Measurements from ENCODE around the gene PHRF1. TPM values are rescaled to one million over a fixed set of nuclear protein-coding genes. Genes with fewer than 3 reads are reported as not detected.

The PHRF1 gene
- total RNA-seq, 2 donors from 2014 or later: 12.4 to 14.2 TPM

- TF ChIP-seq CTCF (IDR thresholded peaks at IDR 0.05): no peak
- DNase-seq (ENCODE audit: low spot score): no peak
- Histone ChIP-seq H3K9me3 (no peaks in the 10 kb centered on the region), H3K36me3 (peaks cover 100% of the 10 kb centered on the region), H3K4me3 (no peak overlapping the region), H3K4me1 (peaks cover 0 to 9% of the 10 kb centered on the region in 2 donors), H3K27me3 (no peaks in the 10 kb centered on the region), H3K27ac (no peak overlapping the region)
Observed at GRCh38 chr11:607971-608659, 31.8 kb downstream of the PHRF1 start.

GRCh38 chr11:608791-609251 lies 32.6 kb downstream of the PHRF1 start:
- Histone ChIP-seq H3K27me3 (no peaks in the 10 kb centered on the region), H3K36me3 (peaks cover 94% of the 10 kb centered on the region), H3K9me3 (no peaks in the 10 kb centered on the region), H3K4me1 (peaks cover 0 to 16% of the 10 kb centered on the region in 2 donors), H3K4me3 (no peak overlapping the region), H3K27ac (no peak overlapping the region)
- no peak for TF ChIP-seq CTCF (IDR thresholded peaks at IDR 0.05)
- no peak for DNase-seq (ENCODE audit: low spot score)

GRCh38 chr11:609341-609811 lies 33.1 kb downstream of the PHRF1 start:
- Histone ChIP-seq H3K27ac (no peak overlapping the region), H3K9me3 (no peaks in the 10 kb centered on the region), H3K4me1 (peaks cover 0 to 21% of the 10 kb centered on the region in 2 donors), H3K36me3 (peaks cover 89% of the 10 kb centered on the region), H3K4me3 (no peak overlapping the region), H3K27me3 (no peaks in the 10 kb centered on the region)
- no peak for DNase-seq (ENCODE audit: low spot score)
- TF ChIP-seq CTCF (IDR thresholded peaks at IDR 0.05): no peak

- TF ChIP-seq CTCF (IDR thresholded peaks at IDR 0.05): no peak
- H3K27ac ChIP-seq: no peak overlapping the region
- H3K9me3 ChIP-seq: no peaks in the 10 kb centered on the region
- no peaks in the 10 kb centered on the region for H3K27me3 ChIP-seq
- peaks cover 0 to 30% of the 10 kb centered on the region in 2 donors for H3K4me1 ChIP-seq
- no peak overlapping the region for H3K4me3 ChIP-seq
- peaks cover 80% of the 10 kb centered on the region for H3K36me3 ChIP-seq
- no peak for DNase-seq (ENCODE audit: low spot score)
Observed at GRCh38 chr11:610146-610801, 34.0 kb downstream of the PHRF1 start.

GRCh38 chr11:611001-611996 lies 35.0 kb downstream of the PHRF1 start:
- Histone ChIP-seq H3K9me3 (no peaks in the 10 kb centered on the region), H3K36me3 (peaks cover 70% of the 10 kb centered on the region), H3K27ac (no peak overlapping the region), H3K4me1 (peaks cover 0 to 30% of the 10 kb centered on the region in 2 donors), H3K4me3 (no peak overlapping the region), H3K27me3 (no peaks in the 10 kb centered on the region)
- DNase-seq (ENCODE audit: low spot score): no peak
- no peak for TF ChIP-seq CTCF (IDR thresholded peaks at IDR 0.05)

All from right atrium auricular region (tissue), 2 donors.